Stomach (tissue), 9 donors: ENCODE data around the gene TOMM40L. TPM values are rescaled to one million over a fixed set of nuclear protein-coding genes. Genes with fewer than 3 reads are reported as not detected.
A peak's percentile ranks its signal among the peaks of the same experiment; 100 is the strongest.
"Not testable (repeated sequence)": the region's sequence is repeated elsewhere in the genome, so short reads cannot be mapped to it uniquely, and the experiment has no call there.

Experiments
- DNase-seq, 2 donors: peaks; one replicate each; pipeline versions ENCODE4 v3.0.0 to v3.0.0-alpha.2; 2013 to 2019
- H3K27ac ChIP-seq, 5 donors: fragments of 200-600 bp in 4 of 5; sonication (generic) in 4 of 5; one replicate each; pipeline ENCODE4 v1.5.1; 2013 to 2019; ENCODE audit warnings: mild to moderate bottlenecking in 1 of 5, moderate library complexity in 1 of 5
- H3K27me3 ChIP-seq, 3 donors: fragments of 200-600 bp; sonication (generic); one replicate each; pipeline ENCODE4 v1.5.1; 2017 to 2019; ENCODE audit warnings: mixed run types in 1 of 3
- H3K36me3 ChIP-seq, 4 donors: fragments of 200-600 bp; sonication (generic); 1 replicate in 3 of 4; 2 replicates in 1 of 4; pipeline ENCODE4 v1.5.1; 2016 to 2019
- H3K4me1 ChIP-seq, 4 donors: fragments of 200-600 bp; sonication (generic); one replicate each; pipeline ENCODE4 v1.5.1; 2016 to 2019
- H3K4me3 ChIP-seq, 4 donors: fragments of 200-600 bp; sonication (generic) in 3 of 4; one replicate each; pipeline ENCODE4 v1.5.1; 2016 to 2019; ENCODE audit warnings: mild to moderate bottlenecking in 1 of 4
- H3K9me3 ChIP-seq, 4 donors: fragments of 200-600 bp; sonication (generic); one replicate each; pipeline ENCODE4 v1.5.1; 2016 to 2019
- EP300 ChIP-seq: sonication (generic); formaldehyde crosslinking; IDR thresholded peaks from one replicate; pipeline ENCODE4 v1.6.1; 2017; ENCODE audit warnings: antibody characterized with exemption
- POLR2A ChIP-seq, 4 donors: fragments of 450-650 bp; IDR thresholded peaks; one replicate each; pipeline ENCODE4 v1.6.1; 2016; ENCODE audit warnings: antibody characterized with exemption in 4 of 4, control low read depth in 2 of 4, mild to moderate bottlenecking in 1 of 4, moderate library complexity in 1 of 4
- POLR2AphosphoS5 ChIP-seq, 3 donors: sonication (generic); formaldehyde crosslinking; IDR thresholded peaks; one replicate each; pipeline ENCODE4 v1.6.1; 2016; ENCODE audit warnings: antibody characterized with exemption in 3 of 3
- WGBS, 5 donors: extraction: QIAGEN DNeasy Blood & Tissue Kit in 3 of 5; methylation state at CpG; one replicate each; pipeline versions ENCODE4 v1.1.5 to v1.1.7; 2013 to 2018; 5-methylcytosine and 5-hydroxymethylcytosine counted together
- intact Hi-C: fragments of 100-400 bp; cut with DNase I; formaldehyde crosslinking; loops from one replicate; pipeline ENCODE4 v1.15.1; 2023; ENCODE audit warnings: low total_unique reads
- polyA plus RNA-seq, 3 donors: library from polyadenylated mRNA; stranded (reverse); fragments of 200-250 nt; gene quantifications; one replicate each; pipeline ENCODE4 v1.2.3, GENCODE V29; 2013
- total RNA-seq, 5 donors: library from RNA; depleted of rRNA; stranded (reverse); fragments of >200 nt; gene quantifications; one replicate each; pipeline versions ENCODE4 v1.1.0 to v1.2.3, GENCODE V29; 2014 to 2016
- TF ChIP-seq, protein P1 (sequence below), 7 experiments: fragments of 450-650 bp in 4 of 7; fragments of 200-600 bp in 3 of 7; sonication (generic) in 3 of 7; IDR thresholded peaks; one replicate each; pipeline ENCODE4 v1.5.1; 2016 to 2019; ENCODE audit warnings: antibody characterized with exemption in 7 of 7, control low read depth in 2 of 7, mild to moderate bottlenecking in 1 of 7
- donor health status: healthy with polysubstance abuse.
- donor health status: Bipolar disorder and iron deficiency.
- donor health status: healthy.

TOMM40L gene
- total and polyA plus RNA-seq, 8 donors = 0.58 to 9.9 (median 7.0) TPM

DNA sequence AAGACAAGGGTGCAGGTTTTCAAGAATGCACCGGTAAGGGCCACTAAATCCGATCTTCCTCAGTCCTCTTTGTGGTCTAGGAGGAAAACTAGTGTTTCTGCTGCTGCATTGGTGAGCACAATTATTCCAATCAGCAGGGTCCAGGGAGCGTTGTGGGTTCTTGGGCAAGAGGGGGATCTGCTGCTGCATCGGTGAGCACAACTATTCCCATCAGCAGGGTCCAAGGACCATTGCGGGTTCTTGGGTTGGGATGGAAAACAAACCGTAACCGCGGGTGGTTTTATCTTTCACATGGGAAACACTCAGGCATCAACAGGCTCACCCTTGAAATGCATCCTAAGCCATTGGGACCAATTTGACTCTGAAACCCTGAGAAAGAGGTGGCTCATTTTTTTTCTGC, 25.7 kb downstream of the TOMM40L start:
- H3K9me3 ChIP-seq = peaks cover 0 to 1% (median under 1%) of the 10 kb centered on the region in 4 donors
- WGBS, 5 donors = 87 to 96% (median 96%) methylated on average over 8 of the region's 8 CpGs
- H3K4me1 ChIP-seq = no peaks in the 10 kb centered on the region
- peaks cover 0 to 9% (median 0%) of the 10 kb centered on the region in 3 donors for H3K27me3 ChIP-seq
- no peak overlapping the region for H3K27ac ChIP-seq
- intact Hi-C loops = no loop called here
- TF ChIP-seq EP300 (no peak), POLR2AphosphoS5 (IDR thresholded peaks at IDR 0.05) (no peak), POLR2A (IDR thresholded peaks at IDR 0.05) (no peak)
- TF ChIP-seq, protein P1, sequence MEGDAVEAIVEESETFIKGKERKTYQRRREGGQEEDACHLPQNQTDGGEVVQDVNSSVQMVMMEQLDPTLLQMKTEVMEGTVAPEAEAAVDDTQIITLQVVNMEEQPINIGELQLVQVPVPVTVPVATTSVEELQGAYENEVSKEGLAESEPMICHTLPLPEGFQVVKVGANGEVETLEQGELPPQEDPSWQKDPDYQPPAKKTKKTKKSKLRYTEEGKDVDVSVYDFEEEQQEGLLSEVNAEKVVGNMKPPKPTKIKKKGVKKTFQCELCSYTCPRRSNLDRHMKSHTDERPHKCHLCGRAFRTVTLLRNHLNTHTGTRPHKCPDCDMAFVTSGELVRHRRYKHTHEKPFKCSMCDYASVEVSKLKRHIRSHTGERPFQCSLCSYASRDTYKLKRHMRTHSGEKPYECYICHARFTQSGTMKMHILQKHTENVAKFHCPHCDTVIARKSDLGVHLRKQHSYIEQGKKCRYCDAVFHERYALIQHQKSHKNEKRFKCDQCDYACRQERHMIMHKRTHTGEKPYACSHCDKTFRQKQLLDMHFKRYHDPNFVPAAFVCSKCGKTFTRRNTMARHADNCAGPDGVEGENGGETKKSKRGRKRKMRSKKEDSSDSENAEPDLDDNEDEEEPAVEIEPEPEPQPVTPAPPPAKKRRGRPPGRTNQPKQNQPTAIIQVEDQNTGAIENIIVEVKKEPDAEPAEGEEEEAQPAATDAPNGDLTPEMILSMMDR (IDR thresholded peaks at IDR 0.05) = no peak
- H3K4me3 ChIP-seq = no peak overlapping the region
- no peaks in the 10 kb centered on the region for H3K36me3 ChIP-seq
- no peak for DNase-seq

DNA sequence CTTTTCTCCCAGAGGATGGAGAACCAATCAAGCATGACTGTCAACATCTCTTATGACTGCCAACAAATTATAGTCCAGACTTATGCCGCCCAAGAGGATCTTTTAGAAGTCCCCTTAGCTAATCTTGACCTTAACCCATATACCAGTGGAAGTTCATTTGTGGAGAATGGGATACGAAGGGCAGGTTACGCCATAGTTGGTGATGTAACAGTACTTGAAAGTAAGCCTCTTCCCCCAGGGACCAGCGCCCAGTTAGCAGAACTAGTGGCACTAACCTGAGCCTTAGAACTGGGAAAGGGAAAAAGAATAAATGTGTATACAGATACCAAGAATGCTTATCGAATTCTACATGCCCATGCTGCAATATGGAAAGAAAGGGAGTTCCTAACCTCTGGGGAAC, 29.4 kb downstream of the TOMM40L start:
- intact Hi-C loops, H3K4me3 ChIP-seq, DNase-seq, H3K27ac ChIP-seq, H3K36me3 ChIP-seq: not testable (repeated sequence)
- H3K9me3 ChIP-seq = peaks cover 0 to 13% (median 11%) of the 10 kb centered on the region in 4 donors
- WGBS, 5 donors = 76 to 87% (median 81%) methylated on average over 5 of the region's 5 CpGs
- peaks cover 8 to 14% (median 11%) of the 10 kb centered on the region in 4 donors for H3K4me1 ChIP-seq
- peaks cover 0 to 44% (median 25%) of the 10 kb centered on the region in 3 donors for H3K27me3 ChIP-seq

DNA sequence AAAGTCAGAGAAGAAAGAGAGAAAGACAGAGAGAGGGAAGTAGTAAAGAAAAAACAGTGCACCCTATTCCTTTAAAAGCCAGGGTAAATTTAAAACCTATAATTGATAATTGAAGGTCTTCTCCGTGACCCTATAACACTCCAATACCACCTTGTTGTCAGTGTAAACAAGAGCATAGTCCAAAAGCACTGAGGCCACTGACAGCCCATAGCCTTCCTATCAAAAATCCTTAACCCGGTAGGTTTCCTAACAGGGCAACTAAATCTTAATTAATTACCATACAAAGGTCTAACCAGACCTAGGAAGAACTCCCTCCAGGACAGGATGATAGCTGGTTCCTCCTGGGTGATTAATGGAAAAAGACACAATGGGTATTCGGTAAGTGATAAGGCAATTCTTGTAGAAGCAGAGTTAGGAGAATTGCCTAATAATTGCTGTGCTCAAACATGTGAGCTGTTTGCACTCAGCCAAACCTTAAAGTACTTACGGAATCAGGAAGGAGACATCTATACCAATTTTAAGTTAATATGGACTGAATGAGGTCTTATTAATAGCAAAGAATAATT, 30.2 kb downstream of the TOMM40L start:
- H3K27ac ChIP-seq, intact Hi-C loops, DNase-seq, H3K4me3 ChIP-seq, H3K36me3 ChIP-seq: not testable (repeated sequence)
- H3K9me3 ChIP-seq = peaks cover 0 to 13% (median 11%) of the 10 kb centered on the region in 4 donors
- peaks cover 8 to 17% (median 12%) of the 10 kb centered on the region in 4 donors for H3K4me1 ChIP-seq
- peaks cover 0 to 51% (median 29%) of the 10 kb centered on the region in 3 donors for H3K27me3 ChIP-seq
- WGBS, 5 donors = 63 to 85% (median 80%) methylated on average over 4 of the region's 4 CpGs

DNA sequence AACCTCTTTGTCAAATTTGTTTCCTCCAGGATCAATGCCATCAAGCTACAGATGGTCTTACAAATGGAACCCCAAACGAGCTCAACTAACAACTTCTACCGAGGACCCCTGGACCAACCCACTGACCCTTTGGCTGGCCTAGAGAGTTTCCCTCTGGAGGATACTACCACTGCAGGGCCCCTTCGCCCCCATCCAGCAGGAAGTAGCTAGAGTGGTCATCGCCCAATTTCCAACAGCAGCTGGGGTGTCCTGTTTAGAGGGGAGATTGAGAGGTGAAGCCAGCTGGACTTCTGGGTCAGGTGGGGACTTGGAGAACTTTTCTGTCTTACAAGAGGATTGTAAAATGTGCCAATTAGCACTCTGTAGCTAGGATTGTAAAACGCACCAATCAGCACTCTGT, 31.2 kb downstream of the TOMM40L start:
- Histone ChIP-seq H3K4me1 (peaks cover 8 to 21% (median 12%) of the 10 kb centered on the region in 4 donors), H3K27me3 (peaks cover 0 to 58% (median 29%) of the 10 kb centered on the region in 3 donors), H3K9me3 (peaks cover 0 to 13% (median 11%) of the 10 kb centered on the region in 4 donors)
- H3K4me3 ChIP-seq, H3K36me3 ChIP-seq, H3K27ac ChIP-seq, intact Hi-C loops: not testable (repeated sequence)
- 90 to 96% (median 95%) methylated on average over 5 of the region's 5 CpGs for WGBS, 5 donors
- peak in 1 of 2 donors; percentile 12 for DNase-seq

DNA sequence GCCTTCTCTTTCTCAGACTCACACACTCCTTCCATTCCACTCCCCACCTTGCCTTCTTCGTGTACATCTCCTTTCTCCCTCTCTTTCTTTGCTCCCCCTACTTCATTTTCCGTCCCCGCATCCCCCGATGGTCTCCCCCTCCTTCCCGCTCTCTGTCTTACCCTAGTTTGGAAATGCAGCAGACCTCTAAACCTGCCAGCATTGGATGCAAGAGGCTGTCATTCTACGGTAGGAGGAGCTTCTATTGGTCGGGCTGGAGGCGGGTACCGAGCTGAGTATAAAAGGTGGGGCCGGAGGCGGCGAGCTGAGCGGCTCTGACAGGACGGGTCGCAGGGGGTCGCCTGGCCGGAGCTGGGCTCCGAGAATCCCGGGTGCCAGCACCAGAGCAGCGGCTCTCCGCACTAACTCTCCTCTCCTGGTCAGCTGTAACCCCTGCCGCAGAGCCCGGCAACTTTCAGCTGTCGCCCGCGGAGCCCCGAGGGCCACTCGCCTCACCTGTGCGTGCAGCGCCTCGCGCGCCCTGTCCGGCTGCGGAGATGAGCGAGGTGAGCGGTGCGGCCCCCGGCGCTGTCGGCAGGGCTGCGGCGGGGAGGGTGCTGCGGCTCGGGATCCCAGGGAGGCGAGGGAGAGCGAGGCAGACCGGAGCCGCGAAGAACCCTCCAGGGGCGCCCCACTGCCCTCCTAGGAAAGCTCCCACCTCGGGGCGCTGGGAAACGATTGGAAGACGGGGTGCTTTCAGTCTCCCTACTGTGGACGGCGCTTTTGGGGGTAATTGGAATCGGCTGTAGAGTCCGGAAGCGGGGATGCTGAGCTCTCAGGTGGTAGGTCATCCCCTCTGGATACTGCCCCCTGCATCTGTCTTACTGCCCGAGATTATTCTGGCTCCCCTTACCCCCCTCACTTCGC, 32.8 kb downstream of the TOMM40L start, which contains the start of gene PCP4L1:
PCP4L1 (plus strand) TSS at position 307 of the 906 bp plus-strand sequence; CDS start at position 537, 230 bp downstream.
- H3K36me3 ChIP-seq = no peaks in the 10 kb centered on the region
- peaks cover 0 to 58% (median 29%) of the 10 kb centered on the region in 3 donors for H3K27me3 ChIP-seq
- peaks cover 8 to 21% (median 12%) of the 10 kb centered on the region in 4 donors for H3K4me1 ChIP-seq
- peak within 1 kb of the TSS in 1 of 5 donors; percentile 55 for H3K27ac ChIP-seq
- H3K9me3 ChIP-seq = peaks cover 0 to 13% (median 11%) of the 10 kb centered on the region in 4 donors
- H3K4me3 ChIP-seq = peak within 1 kb of the TSS; percentile 51 to 58 (median 53)
- 1 to 12% (median 3%) methylated on average over 11 to 62 of the region's 62 CpGs for WGBS, 5 donors
- TF ChIP-seq, protein P1 (IDR thresholded peaks at IDR 0.05) = no peak
- TF ChIP-seq EP300 (no peak), POLR2AphosphoS5 (IDR thresholded peaks at IDR 0.05) (no peak)
- peak; percentile 65 to 88 for DNase-seq
- intact Hi-C loops = no loop called here
